Measurements from ENCODE around the gene MTA2.

DNA sequence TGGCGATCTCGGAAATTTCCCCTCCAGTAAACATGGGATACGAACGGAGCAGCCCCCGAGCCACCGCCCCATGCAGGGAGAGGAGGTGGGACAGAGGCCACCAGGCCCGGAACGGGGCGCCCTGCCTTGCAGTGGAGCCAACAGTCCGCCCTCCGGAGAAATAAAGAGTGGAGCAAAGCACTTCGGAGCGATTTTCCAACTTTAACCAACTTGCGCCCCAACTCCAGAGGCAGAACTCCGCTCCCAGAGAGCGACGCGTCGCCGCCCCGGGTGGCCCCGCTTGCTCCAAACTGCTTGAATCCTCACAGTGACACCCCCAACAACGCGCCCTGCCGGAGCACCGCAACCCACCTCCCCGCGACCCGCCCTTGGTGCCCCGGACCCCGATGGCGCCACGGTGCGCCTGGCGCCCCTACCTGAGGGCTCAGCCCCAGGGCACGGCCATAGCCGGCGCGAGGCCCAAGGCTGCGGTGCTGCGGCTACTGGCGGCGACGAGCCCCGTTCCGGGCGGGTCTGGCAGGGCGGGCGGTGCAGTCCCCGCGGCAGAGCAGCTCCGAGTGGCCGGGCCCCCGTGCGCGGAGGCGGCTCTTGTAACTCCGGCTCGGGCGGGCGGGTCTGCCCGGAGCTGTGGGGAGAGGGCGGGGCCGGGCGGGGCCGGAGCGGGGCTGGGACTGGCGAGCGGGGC, 55.3 kb downstream of the MTA2 start, which contains the start of gene AHNAK:
- TF ChIP-seq, protein P1, sequence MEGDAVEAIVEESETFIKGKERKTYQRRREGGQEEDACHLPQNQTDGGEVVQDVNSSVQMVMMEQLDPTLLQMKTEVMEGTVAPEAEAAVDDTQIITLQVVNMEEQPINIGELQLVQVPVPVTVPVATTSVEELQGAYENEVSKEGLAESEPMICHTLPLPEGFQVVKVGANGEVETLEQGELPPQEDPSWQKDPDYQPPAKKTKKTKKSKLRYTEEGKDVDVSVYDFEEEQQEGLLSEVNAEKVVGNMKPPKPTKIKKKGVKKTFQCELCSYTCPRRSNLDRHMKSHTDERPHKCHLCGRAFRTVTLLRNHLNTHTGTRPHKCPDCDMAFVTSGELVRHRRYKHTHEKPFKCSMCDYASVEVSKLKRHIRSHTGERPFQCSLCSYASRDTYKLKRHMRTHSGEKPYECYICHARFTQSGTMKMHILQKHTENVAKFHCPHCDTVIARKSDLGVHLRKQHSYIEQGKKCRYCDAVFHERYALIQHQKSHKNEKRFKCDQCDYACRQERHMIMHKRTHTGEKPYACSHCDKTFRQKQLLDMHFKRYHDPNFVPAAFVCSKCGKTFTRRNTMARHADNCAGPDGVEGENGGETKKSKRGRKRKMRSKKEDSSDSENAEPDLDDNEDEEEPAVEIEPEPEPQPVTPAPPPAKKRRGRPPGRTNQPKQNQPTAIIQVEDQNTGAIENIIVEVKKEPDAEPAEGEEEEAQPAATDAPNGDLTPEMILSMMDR (tag by site-specific recombination; IDR thresholded peaks at IDR 0.05): no peak
- no peak for TF ChIP-seq SCRT1 (tag by site-specific recombination; IDR thresholded peaks at IDR 0.05; ENCODE audit: borderline replicate concordance)
- no peak for TF ChIP-seq ZNF677 (tag by site-specific recombination; IDR thresholded peaks at IDR 0.05)
- no peak for TF ChIP-seq ZBTB7A (tag by site-specific recombination; IDR thresholded peaks at IDR 0.05; ENCODE audit: low read depth)
- no peak for TF ChIP-seq ZNF362 (tag by site-specific recombination; IDR thresholded peaks at IDR 0.05)
- no peak for TF ChIP-seq ZNF184 (tag by site-specific recombination; IDR thresholded peaks at IDR 0.05)

Data from HEK293 (cell line).